CD4-positive, alpha-beta T cell (primary cell): ENCODE data around the gene ZNF302. TPM values are rescaled to one million over a fixed set of nuclear protein-coding genes. Genes with fewer than 3 reads are reported as not detected.
"Not testable (repeated sequence)": the region's sequence is repeated elsewhere in the genome, so short reads cannot be mapped to it uniquely, and the experiment has no call there.

Experiments used
- ATAC-seq: fragments of 200-7000 bp; cut with Tn5 transposase; one replicate; pipeline ENCODE4 v1.10.0; 2022; ENCODE audit warnings: mild to moderate bottlenecking; ENCODE audit not compliant: poor library complexity
- CTCF ChIA-PET: fragments of 350-600 bp; sonication (Branson Sonifier 250); formaldehyde crosslinking; loops from one replicate; lab custom pipeline; 2021; ENCODE audit warnings: antibody characterized with exemption, inconsistent platforms; lab: Charles Lee
- POLR2A ChIA-PET: fragments of 350-600 bp; sonication (Branson Sonifier 250); formaldehyde crosslinking; loops from one replicate; lab custom pipeline; 2021; ENCODE audit warnings: antibody characterized with exemption, inconsistent platforms; lab: Charles Lee
- DNase-seq, 14 experiments: peaks; one replicate each; pipeline ENCODE4 v3.0.0-alpha.2; 2013 to 2020; ENCODE audit warnings: mixed read lengths in 2 of 14
- H3K27ac ChIP-seq, 2 donors: one replicate each; pipeline versions ENCODE4 v1.5.1 to v1.7.0; 2013; ENCODE audit warnings: low read length in 2 of 2, low read depth in 1 of 2, mild to moderate bottlenecking in 1 of 2
- H3K27me3 ChIP-seq, 2 experiments: 1 replicate in 1 of 2; 2 replicates in 1 of 2; pipeline versions ENCODE4 v1.6.1 to v1.7.0; 2013; ENCODE audit warnings: low read length in 2 of 2, control low read depth in 1 of 2, mild to moderate bottlenecking in 1 of 2, moderate library complexity in 1 of 2; ENCODE audit not compliant: insufficient read depth in 2 of 2, control insufficient read depth in 1 of 2
- H3K36me3 ChIP-seq: one replicate; pipeline ENCODE4 v1.6.1; 2013; ENCODE audit warnings: low read length, control low read depth; ENCODE audit not compliant: insufficient read depth
- H3K4me1 ChIP-seq: one replicate; pipeline ENCODE4 v1.6.1; 2013; ENCODE audit warnings: low read length, control low read depth; ENCODE audit not compliant: insufficient read depth
- H3K4me3 ChIP-seq: one replicate; pipeline ENCODE4 v1.5.1; 2013; ENCODE audit warnings: mild to moderate bottlenecking, low read length, moderate library complexity
- H3K9me3 ChIP-seq, 2 experiments: 1 replicate in 1 of 2; 2 replicates in 1 of 2; pipeline versions ENCODE4 v1.6.1 to v1.7.0; 2013; ENCODE audit warnings: low read length in 2 of 2, mild to moderate bottlenecking in 2 of 2, control low read depth in 1 of 2, moderate library complexity in 1 of 2; ENCODE audit not compliant: control insufficient read depth in 1 of 2, insufficient read depth in 1 of 2
- H3K27ac Mint-ChIP-seq: one replicate; pipeline ENCODE4 v1.8.0; 2020; ENCODE audit warnings: mixed read lengths
- H3K27me3 Mint-ChIP-seq: one replicate; pipeline ENCODE4 v1.8.0; 2021; ENCODE audit warnings: mixed read lengths
- H3K36me3 Mint-ChIP-seq: one replicate; pipeline ENCODE4 v1.8.0; 2021; ENCODE audit warnings: low read depth, mixed read lengths
- H3K4me1 Mint-ChIP-seq: one replicate; pipeline ENCODE4 v1.8.0; 2021; ENCODE audit warnings: low read depth, mixed read lengths
- H3K4me3 Mint-ChIP-seq: one replicate; pipeline ENCODE4 v1.8.0; 2020; ENCODE audit warnings: mild to moderate bottlenecking, mixed read lengths
- H3K9me3 Mint-ChIP-seq: one replicate; pipeline ENCODE4 v1.8.0; 2020; ENCODE audit warnings: mixed read lengths
- intact Hi-C, 2 experiments: fragments of 100-400 bp; cut with DNase I in 1 of 2; cut with micrococcal nuclease in 1 of 2; formaldehyde crosslinking; loops; one replicate each; pipeline versions ENCODE4 v1.15.1 to v1.9.0; 2023 to 2025; cut with DNase I, micrococcal nuclease
- total RNA-seq, 174 experiments: library from RNA in 2 of 174; stranded (reverse) in 2 of 174; gene quantifications; one replicate each; pipeline ENCODE4 v1.2.3 and lab custom pipeline; 2021 to 2026
- TF ChIP-seq, protein P1 (sequence below): fragments of 200-600 bp; IDR thresholded peaks from one replicate; pipeline ENCODE4 v1.8.0; 2022; ENCODE audit warnings: antibody characterized with exemption, mild to moderate bottlenecking

Gene ZNF302
- total RNA-seq, 2 experiments from 2014 or later, result 12.2 to 12.9 TPM

DNA sequence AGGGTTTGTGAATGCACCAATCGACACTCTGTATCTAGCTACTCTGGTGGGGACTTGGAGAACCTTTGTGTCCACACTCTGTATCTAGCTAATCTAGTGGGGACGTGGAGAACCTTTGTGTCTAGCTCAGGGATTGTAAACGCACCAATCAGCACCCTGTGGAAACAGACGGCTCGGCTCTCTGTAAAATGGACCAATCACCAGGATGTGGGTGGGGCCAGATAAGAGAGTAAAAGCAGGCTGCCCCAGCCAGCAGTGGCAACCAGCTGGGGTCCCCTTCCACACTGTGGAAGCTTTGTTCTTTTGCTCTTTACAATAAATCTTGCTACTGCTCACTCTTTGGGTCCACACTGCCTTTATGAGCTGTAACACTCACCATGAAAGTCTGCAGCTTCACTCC lies 8.8 kb upstream of the ZNF302 start:
- H3K9me3 Mint-ChIP-seq, H3K4me3 Mint-ChIP-seq, ATAC-seq: not testable (repeated sequence)

DNA sequence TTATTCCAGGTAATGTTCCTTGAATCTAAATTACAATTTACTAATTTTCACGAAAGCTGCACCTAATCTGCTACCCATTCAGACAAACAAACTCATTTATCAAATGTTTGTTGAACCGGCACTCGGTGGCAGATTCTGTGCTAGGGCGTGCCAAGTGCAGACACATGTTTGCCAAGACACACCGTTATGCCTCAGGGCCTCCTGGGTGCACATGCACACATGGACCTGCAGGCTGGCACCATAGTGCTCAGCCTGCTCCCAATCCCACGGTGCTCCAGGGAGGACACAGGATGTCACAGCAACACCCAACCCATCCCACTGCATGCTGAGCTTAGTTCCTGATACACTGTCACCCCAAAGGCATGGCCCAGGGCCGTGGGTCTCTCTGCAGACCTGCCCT lies 8.2 kb upstream of the ZNF302 start:
- ChIA-PET POLR2A (interaction anchor here (1.3 kb wide), 1 partner anchor 8 kb away, joined by 4 read pairs; the partner anchor contains the start of genes SCGB2B2 and ZNF302), CTCF (no interaction called here)
- ATAC-seq (no peak), DNase-seq (no peak)
- H3K4me3 ChIP-seq, result no peak overlapping the region
- H3K27me3 ChIP-seq, result no peaks in the 10 kb centered on the region
- H3K4me3 Mint-ChIP-seq, result no peak overlapping the region
- H3K4me1 Mint-ChIP-seq, result peaks cover 17% of the 10 kb centered on the region
- H3K36me3 ChIP-seq, result no peaks in the 10 kb centered on the region
- peaks cover 2% of the 10 kb centered on the region for H3K36me3 Mint-ChIP-seq
- H3K4me1 ChIP-seq, result peaks cover 12% of the 10 kb centered on the region
- H3K27ac Mint-ChIP-seq, result no peak overlapping the region
- peaks cover 0 to 14% of the 10 kb centered on the region in 2 experiments for H3K9me3 ChIP-seq
- H3K9me3 Mint-ChIP-seq, result no peaks in the 10 kb centered on the region
- TF ChIP-seq, protein P1, sequence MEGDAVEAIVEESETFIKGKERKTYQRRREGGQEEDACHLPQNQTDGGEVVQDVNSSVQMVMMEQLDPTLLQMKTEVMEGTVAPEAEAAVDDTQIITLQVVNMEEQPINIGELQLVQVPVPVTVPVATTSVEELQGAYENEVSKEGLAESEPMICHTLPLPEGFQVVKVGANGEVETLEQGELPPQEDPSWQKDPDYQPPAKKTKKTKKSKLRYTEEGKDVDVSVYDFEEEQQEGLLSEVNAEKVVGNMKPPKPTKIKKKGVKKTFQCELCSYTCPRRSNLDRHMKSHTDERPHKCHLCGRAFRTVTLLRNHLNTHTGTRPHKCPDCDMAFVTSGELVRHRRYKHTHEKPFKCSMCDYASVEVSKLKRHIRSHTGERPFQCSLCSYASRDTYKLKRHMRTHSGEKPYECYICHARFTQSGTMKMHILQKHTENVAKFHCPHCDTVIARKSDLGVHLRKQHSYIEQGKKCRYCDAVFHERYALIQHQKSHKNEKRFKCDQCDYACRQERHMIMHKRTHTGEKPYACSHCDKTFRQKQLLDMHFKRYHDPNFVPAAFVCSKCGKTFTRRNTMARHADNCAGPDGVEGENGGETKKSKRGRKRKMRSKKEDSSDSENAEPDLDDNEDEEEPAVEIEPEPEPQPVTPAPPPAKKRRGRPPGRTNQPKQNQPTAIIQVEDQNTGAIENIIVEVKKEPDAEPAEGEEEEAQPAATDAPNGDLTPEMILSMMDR, result no peak
- intact Hi-C loops, result no loop called here
- H3K27me3 Mint-ChIP-seq, result peaks cover 2% of the 10 kb centered on the region
- H3K27ac ChIP-seq, result no peak overlapping the region

More for the DNA sequence above, 8.8 kb upstream of the ZNF302 start:
- H3K36me3 ChIP-seq, H3K36me3 Mint-ChIP-seq, H3K4me3 ChIP-seq, H3K27me3 ChIP-seq, H3K27ac ChIP-seq, DNase-seq, H3K27ac Mint-ChIP-seq, CTCF ChIA-PET, intact Hi-C loops, H3K27me3 Mint-ChIP-seq: not testable (repeated sequence)
- peaks cover 0 to 14% of the 10 kb centered on the region in 2 experiments for H3K9me3 ChIP-seq
- H3K4me1 Mint-ChIP-seq, result peaks cover 20% of the 10 kb centered on the region
- H3K4me1 ChIP-seq, result peaks cover 12% of the 10 kb centered on the region
- POLR2A ChIA-PET, result interaction anchor here (1.3 kb wide), 1 partner anchor 9 kb away, joined by 4 read pairs; the partner anchor contains the start of genes SCGB2B2 and ZNF302

DNA sequence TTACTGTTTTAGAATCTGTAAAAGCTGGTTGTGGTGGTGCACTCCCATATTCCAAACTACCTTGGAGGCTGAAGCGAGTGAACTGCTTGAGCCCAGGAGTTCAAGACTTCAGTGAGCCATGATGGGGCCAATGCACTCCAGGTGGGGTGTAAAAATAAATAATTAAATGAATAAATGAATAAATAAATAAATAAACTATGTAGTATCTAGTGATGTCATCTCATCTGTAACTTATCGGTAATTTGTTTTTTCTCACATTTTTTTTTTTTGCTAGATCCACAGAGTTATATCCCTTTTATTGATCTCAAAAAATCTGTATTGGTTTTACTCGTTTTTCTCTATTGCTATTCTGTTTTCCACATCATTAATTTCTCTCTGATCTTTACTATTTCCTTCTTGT lies 5.5 kb upstream of the ZNF302 start:
- peaks cover 13% of the 10 kb centered on the region for H3K36me3 Mint-ChIP-seq
- no peak for DNase-seq
- no peaks in the 10 kb centered on the region for H3K36me3 ChIP-seq
- peaks cover 16% of the 10 kb centered on the region for H3K4me1 Mint-ChIP-seq
- ChIA-PET POLR2A (no interaction called here), CTCF (no interaction called here)
- H3K27ac ChIP-seq, result no peak overlapping the region
- H3K27me3 Mint-ChIP-seq, result peaks cover 18% of the 10 kb centered on the region
- peaks cover 17% of the 10 kb centered on the region for H3K4me1 ChIP-seq
- no peaks in the 10 kb centered on the region for H3K27me3 ChIP-seq
- no peak overlapping the region for H3K4me3 ChIP-seq
- ATAC-seq, result no peak
- no peaks in the 10 kb centered on the region for H3K9me3 Mint-ChIP-seq
- no peak overlapping the region for H3K27ac Mint-ChIP-seq
- TF ChIP-seq, protein P1, result no peak
- peaks cover 0 to 8% of the 10 kb centered on the region in 2 experiments for H3K9me3 ChIP-seq
- no peak overlapping the region for H3K4me3 Mint-ChIP-seq
- intact Hi-C loops, result loop anchor here (10.0 kb wide), 3 partner anchors 267 to 333 kb away; partner anchors contain the start of genes GPI (in 1 of the 2), GRAMD1A (in 1 of the 2) and PDCD2L (in 1 of the 2)

DNA sequence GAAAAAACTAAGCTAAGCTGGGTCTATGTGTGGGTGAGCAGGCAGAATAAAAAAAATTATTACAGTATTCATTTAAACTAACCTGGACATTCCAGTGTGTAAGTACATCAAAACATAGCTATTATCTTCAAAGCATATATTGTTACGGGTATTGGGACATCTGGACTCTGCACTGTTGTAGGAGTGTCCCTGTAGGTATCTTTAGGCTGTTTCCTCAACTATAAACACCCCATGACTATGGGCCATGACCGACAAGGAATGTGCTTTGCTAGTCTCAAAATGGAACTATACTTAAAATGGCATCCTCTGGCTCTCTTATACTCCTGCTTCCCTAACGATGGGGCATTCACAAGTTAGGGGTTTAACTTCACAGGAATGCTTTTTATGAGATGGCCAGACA lies 3.9 kb upstream of the ZNF302 start:
- Mint-ChIP-seq H3K27me3 (peaks cover 22% of the 10 kb centered on the region), H3K9me3 (peaks cover 3% of the 10 kb centered on the region)
- intact Hi-C loops, result loop anchor here (10.0 kb wide), 3 partner anchors 269 to 331 kb away; partner anchors contain the start of genes GPI (in 1 of the 2), GRAMD1A (in 1 of the 2) and PDCD2L (in 1 of the 2)

More for the DNA sequence above, 3.9 kb upstream of the ZNF302 start:
- peaks cover under 1% of the 10 kb centered on the region for H3K36me3 ChIP-seq
- Mint-ChIP-seq H3K36me3 (peaks cover 30% of the 10 kb centered on the region), H3K4me3 (no peak overlapping the region), H3K4me1 (peaks cover 22% of the 10 kb centered on the region), H3K27ac (no peak overlapping the region)
- POLR2A ChIA-PET, result interaction anchor here (0.5 kb wide), 1 partner anchor 121 kb away, joined by 4 read pairs; no protein-coding TSS in a partner anchor
- H3K27ac ChIP-seq, result no peak overlapping the region
- TF ChIP-seq, protein P1, result no peak
- ATAC-seq (no peak), DNase-seq (no peak)
- CTCF ChIA-PET, result no interaction called here
- H3K4me1 ChIP-seq, result peaks cover 16% of the 10 kb centered on the region
- H3K9me3 ChIP-seq, result no peaks in the 10 kb centered on the region
- no peak overlapping the region for H3K4me3 ChIP-seq
- H3K27me3 ChIP-seq, result no peaks in the 10 kb centered on the region
